HUDEP-2 (cell line): ENCODE measurements around the gene IGSF21.
A peak's percentile ranks its signal among the peaks of the same experiment; 100 is the strongest.

Source experiments
- DNase-seq, 76 experiments: peaks; one replicate each; lab custom pipeline; 2025; ENCODE audit not compliant: unreplicated experiment in 76 of 76; lab: John Stamatoyannopoulos, UW

The IGSF21 gene

GRCh38 chr1:18288722-18289121, 181.1 kb downstream of the IGSF21 start:
- no peak for DNase-seq

- no peak for DNase-seq
These were observed 182.0 kb downstream of the IGSF21 start for GRCh38 chr1:18289597-18289996.

- DNase-seq: no peak
These were observed 183.3 kb downstream of the IGSF21 start for GRCh38 chr1:18290740-18291412.

- no peak for DNase-seq
These were observed 184.9 kb downstream of the IGSF21 start for GRCh38 chr1:18292531-18292930.

- DNase-seq: no peak
These were observed 185.7 kb downstream of the IGSF21 start for GRCh38 chr1:18293291-18293690.

- no peak for DNase-seq
These were observed 187.0 kb downstream of the IGSF21 start for GRCh38 chr1:18294437-18295176.

- no peak for DNase-seq
These were observed 190.5 kb downstream of the IGSF21 start for GRCh38 chr1:18297896-18298648.

- peak in 5 of 76 experiments; percentile 1 to 23 (median 6) for DNase-seq
These were observed 192.1 kb downstream of the IGSF21 start for GRCh38 chr1:18299441-18300338.

GRCh38 chr1:18300376-18300775, 192.8 kb downstream of the IGSF21 start:
- no peak for DNase-seq

GRCh38 chr1:18302788-18303413, 195.3 kb downstream of the IGSF21 start:
- DNase-seq: peak in 2 of 76 experiments; percentile 1 to 6

- DNase-seq: no peak
These were observed 196.7 kb downstream of the IGSF21 start for GRCh38 chr1:18304151-18304869.

GRCh38 chr1:18305182-18305795, 197.7 kb downstream of the IGSF21 start:
- DNase-seq: no peak

- DNase-seq: no peak
These were observed 199.8 kb downstream of the IGSF21 start for GRCh38 chr1:18307329-18307898.

GRCh38 chr1:18309552-18310155, 202.1 kb downstream of the IGSF21 start:
- no peak for DNase-seq

GRCh38 chr1:18312961-18313360, 205.4 kb downstream of the IGSF21 start:
- DNase-seq: no peak

- no peak for DNase-seq
These were observed 205.9 kb downstream of the IGSF21 start for GRCh38 chr1:18313523-18313922.

- no peak for DNase-seq
These were observed 206.8 kb downstream of the IGSF21 start for GRCh38 chr1:18314399-18314798.

- DNase-seq: no peak
These were observed 207.9 kb downstream of the IGSF21 start for GRCh38 chr1:18315449-18315848.
